Prostate gland (tissue), 2 donors: ENCODE results near the gene CD48. TPM values are rescaled to one million over a fixed set of nuclear protein-coding genes. Genes with fewer than 3 reads are reported as not detected.

Source experiments
- DNase-seq: peaks from one replicate; pipeline ENCODE4 v3.0.0-alpha.2; 2019; ENCODE audit warnings: low spot score
- H3K27ac ChIP-seq, 2 donors: fragments of 200-600 bp; sonication (generic); 2 replicates each; pipeline ENCODE4 v1.5.1; 2017 to 2019
- H3K27me3 ChIP-seq: fragments of 200-600 bp; sonication (generic); replicated peaks from 2 replicates; pipeline ENCODE4 v1.5.1; 2019; ENCODE audit not compliant: insufficient read depth
- H3K36me3 ChIP-seq, 2 donors: fragments of 200-600 bp; sonication (generic); 1 replicate in 1 of 2; 2 replicates in 1 of 2; pipeline versions ENCODE4 v1.5.1 to v1.8.1; 2017 to 2019
- H3K4me1 ChIP-seq: fragments of 200-600 bp; sonication (generic); replicated peaks from 2 replicates; pipeline ENCODE4 v1.5.1; 2019
- H3K4me3 ChIP-seq, 2 donors: fragments of 200-600 bp; sonication (generic); 2 replicates each; pipeline ENCODE4 v1.5.1; 2017 to 2019
- H3K9me3 ChIP-seq: fragments of 200-600 bp; sonication (generic); 2 replicates; pipeline ENCODE4 v1.5.1; 2017
- POLR2A ChIP-seq: fragments of 450-650 bp; IDR thresholded peaks from one replicate; pipeline ENCODE4 v1.6.1; 2016; ENCODE audit warnings: antibody characterized with exemption, mild to moderate bottlenecking
- POLR2AphosphoS5 ChIP-seq: sonication (generic); formaldehyde crosslinking; IDR thresholded peaks from one replicate; pipeline ENCODE4 v1.6.1; 2017; ENCODE audit warnings: antibody characterized with exemption
- WGBS: methylation state at CpG from one replicate; pipeline ENCODE4 v1.1.5; 2018; 5-methylcytosine and 5-hydroxymethylcytosine counted together
- intact Hi-C: fragments of 100-400 bp; cut with DNase I; formaldehyde crosslinking; loops from one replicate; pipeline ENCODE4 v1.14.2; 2022
- total RNA-seq, 2 donors: library from RNA; depleted of rRNA; stranded (reverse); fragments of >200 nt; gene quantifications; one replicate each; pipeline ENCODE4 v1.1.0, GENCODE V29; 2016
- TF ChIP-seq, protein P1 (sequence below), 4 experiments: fragments of 200-600 bp in 2 of 4; fragments of 450-650 bp in 2 of 4; sonication (generic) in 2 of 4; IDR thresholded peaks; 1 replicate in 3 of 4; 2 replicates in 1 of 4; pipeline ENCODE4 v1.5.1; 2016 to 2019; ENCODE audit warnings: antibody characterized with exemption in 4 of 4, mild to moderate bottlenecking in 2 of 4, moderate library complexity in 2 of 4

The CD48 gene
- total RNA-seq, 2 donors from 2014 or later = 3.0 to 4.7 TPM

DNA sequence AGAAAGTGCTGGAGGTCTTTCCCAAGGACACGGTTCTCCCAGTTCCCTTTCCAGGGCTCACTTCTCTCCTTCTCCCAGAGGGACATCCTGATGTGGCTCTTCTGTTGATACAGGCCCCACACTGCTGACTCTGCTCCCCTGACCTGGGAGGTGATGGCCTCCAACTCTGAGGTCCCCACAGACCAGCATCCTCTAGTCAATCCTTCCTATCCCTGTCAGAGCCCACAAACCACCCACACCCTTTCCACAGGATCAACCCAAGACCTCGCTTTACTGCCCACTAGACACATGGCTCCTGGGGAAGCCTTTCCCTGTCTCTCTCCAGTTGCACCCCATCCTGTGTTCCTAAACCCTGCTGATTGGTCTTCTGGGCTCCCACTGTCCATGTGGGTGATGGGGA lies 39.0 kb upstream of the CD48 start:
- WGBS = 92% methylated on average over 2 of the region's 2 CpGs
- TF ChIP-seq POLR2A (no peak), POLR2AphosphoS5 (no peak)
- TF ChIP-seq, protein P1, sequence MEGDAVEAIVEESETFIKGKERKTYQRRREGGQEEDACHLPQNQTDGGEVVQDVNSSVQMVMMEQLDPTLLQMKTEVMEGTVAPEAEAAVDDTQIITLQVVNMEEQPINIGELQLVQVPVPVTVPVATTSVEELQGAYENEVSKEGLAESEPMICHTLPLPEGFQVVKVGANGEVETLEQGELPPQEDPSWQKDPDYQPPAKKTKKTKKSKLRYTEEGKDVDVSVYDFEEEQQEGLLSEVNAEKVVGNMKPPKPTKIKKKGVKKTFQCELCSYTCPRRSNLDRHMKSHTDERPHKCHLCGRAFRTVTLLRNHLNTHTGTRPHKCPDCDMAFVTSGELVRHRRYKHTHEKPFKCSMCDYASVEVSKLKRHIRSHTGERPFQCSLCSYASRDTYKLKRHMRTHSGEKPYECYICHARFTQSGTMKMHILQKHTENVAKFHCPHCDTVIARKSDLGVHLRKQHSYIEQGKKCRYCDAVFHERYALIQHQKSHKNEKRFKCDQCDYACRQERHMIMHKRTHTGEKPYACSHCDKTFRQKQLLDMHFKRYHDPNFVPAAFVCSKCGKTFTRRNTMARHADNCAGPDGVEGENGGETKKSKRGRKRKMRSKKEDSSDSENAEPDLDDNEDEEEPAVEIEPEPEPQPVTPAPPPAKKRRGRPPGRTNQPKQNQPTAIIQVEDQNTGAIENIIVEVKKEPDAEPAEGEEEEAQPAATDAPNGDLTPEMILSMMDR (IDR thresholded peaks at IDR 0.05) = no peak

DNA sequence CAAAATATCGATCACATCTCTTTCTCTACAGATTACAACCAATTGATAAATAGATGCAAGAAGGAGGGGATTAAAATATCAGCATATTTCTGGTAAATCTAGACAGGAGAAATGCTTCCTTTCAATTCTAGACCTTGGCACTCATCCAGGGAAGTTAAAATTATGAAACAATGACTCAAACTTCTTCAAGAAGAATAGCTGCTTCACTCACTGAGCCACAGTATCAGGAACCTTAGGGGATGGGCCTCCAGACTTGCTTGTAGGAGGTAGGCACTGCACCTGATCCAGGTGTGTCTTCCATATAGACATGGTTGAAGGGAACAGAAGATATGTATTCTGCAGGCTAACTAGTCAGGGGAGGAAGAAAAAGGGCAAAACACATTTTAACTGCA lies 37.3 kb upstream of the CD48 start:
- DNase-seq = no peak
- Histone ChIP-seq H3K27me3 (no peaks in the 10 kb centered on the region), H3K27ac (no peak overlapping the region), H3K36me3 (no peaks in the 10 kb centered on the region), H3K4me1 (no peaks in the 10 kb centered on the region), H3K9me3 (no peaks in the 10 kb centered on the region), H3K4me3 (no peak overlapping the region)
- intact Hi-C loops = no loop called here
- WGBS = 100% methylated on average over 1 of the region's 1 CpG
- TF ChIP-seq POLR2AphosphoS5 = no peak

More for the DNA sequence above, 39.0 kb upstream of the CD48 start:
- intact Hi-C loops = no loop called here
- Histone ChIP-seq H3K9me3 (no peaks in the 10 kb centered on the region), H3K27me3 (no peaks in the 10 kb centered on the region), H3K36me3 (no peaks in the 10 kb centered on the region), H3K27ac (no peak overlapping the region), H3K4me3 (no peak overlapping the region), H3K4me1 (no peaks in the 10 kb centered on the region)
- DNase-seq = no peak

DNA sequence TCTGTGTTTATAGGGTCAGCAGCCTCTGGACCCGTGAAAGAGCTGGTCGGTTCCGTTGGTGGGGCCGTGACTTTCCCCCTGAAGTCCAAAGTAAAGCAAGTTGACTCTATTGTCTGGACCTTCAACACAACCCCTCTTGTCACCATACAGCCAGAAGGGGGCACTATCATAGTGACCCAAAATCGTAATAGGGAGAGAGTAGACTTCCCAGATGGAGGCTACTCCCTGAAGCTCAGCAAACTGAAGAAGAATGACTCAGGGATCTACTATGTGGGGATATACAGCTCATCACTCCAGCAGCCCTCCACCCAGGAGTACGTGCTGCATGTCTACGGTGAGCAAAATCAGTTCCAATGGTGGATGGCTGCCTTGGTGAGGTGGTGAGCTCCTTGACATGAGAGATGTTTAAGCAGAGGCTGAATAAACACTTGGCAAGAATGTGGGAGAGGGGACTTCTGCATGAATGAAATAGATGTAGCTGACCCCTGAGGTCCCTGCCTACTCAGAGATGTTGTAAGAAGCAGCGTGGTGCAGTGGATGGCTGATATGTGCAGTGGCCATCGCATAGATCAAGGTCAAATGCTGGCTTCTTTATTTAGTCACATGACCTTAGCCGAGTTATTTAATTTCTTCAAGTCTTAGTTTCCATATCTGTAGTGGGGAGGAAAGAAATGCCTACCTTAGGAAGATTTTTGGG lies 36.7 kb upstream of the CD48 start:
- Histone ChIP-seq H3K27ac (no peak overlapping the region), H3K4me1 (no peaks in the 10 kb centered on the region), H3K9me3 (no peaks in the 10 kb centered on the region), H3K4me3 (no peak overlapping the region), H3K36me3 (no peaks in the 10 kb centered on the region), H3K27me3 (no peaks in the 10 kb centered on the region)
- DNase-seq = no peak
- TF ChIP-seq POLR2A (no peak), POLR2AphosphoS5 (no peak)
- TF ChIP-seq, protein P1 (IDR thresholded peaks at IDR 0.05) = no peak
- intact Hi-C loops = no loop called here
- 87% methylated on average over 10 of the region's 10 CpGs for WGBS

DNA sequence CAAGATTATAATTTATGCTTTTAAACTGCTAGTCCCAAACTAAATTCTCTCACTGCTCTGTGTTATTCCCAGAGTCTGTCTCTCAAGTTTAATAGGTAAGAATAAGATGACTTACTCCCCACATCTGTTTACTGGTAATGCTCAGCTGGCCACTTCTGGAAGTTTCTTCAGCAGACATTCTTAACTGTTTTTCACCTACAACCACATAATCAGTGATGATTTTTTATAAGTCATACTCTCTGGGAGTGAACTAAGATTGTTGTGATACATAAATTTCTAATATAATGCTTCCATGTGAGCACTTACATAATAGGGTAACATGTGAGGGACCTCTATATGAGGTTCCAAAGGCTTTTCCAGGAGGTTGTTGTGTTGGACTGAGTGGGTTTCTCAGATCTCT lies 36.1 kb upstream of the CD48 start:
- Histone ChIP-seq H3K36me3 (no peaks in the 10 kb centered on the region), H3K4me1 (no peaks in the 10 kb centered on the region), H3K27ac (no peak overlapping the region), H3K4me3 (no peak overlapping the region), H3K9me3 (no peaks in the 10 kb centered on the region), H3K27me3 (no peaks in the 10 kb centered on the region)
- no peak for DNase-seq
- TF ChIP-seq POLR2AphosphoS5 = no peak
- no peak for TF ChIP-seq POLR2A
- TF ChIP-seq, protein P1 (IDR thresholded peaks at IDR 0.05) = no peak
- intact Hi-C loops = no loop called here

DNA sequence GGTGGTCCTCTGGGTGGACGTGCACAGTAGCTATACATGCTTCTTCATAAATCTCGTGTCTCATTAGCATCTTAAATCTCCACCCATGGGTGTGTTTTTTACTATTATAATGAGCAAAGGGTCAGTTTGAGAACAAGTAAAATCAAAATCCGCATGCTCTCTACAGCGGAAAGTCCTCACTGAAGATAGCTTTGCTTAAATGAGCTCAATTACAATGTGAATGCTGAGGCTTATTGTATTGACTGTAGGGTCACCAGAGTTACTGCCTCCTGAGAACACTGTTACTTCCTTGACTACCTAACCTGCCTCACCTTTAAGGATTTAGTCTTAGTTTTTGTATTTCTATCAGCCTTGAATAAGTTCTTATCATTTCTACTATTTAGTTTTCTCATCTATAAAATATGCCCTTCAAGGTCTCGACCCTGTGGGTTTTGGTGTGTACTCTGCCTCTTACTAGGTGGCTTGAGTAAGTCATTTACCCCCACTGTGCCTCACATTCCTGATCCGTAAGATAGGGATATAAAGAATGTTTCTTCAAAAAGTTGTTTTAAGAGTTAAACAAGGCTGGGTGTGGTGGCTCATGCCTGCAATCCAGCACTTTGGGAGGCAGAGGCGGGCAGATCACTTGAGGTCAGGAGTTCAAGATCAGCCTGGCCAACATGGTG lies 35.3 kb upstream of the CD48 start:
- Histone ChIP-seq H3K27me3 (no peaks in the 10 kb centered on the region), H3K4me1 (no peaks in the 10 kb centered on the region), H3K4me3 (no peak overlapping the region), H3K27ac (no peak overlapping the region), H3K36me3 (no peaks in the 10 kb centered on the region), H3K9me3 (no peaks in the 10 kb centered on the region)
- TF ChIP-seq POLR2A = no peak
- intact Hi-C loops = no loop called here
- DNase-seq = no peak
- WGBS = 79% methylated on average over 7 of the region's 7 CpGs

DNA sequence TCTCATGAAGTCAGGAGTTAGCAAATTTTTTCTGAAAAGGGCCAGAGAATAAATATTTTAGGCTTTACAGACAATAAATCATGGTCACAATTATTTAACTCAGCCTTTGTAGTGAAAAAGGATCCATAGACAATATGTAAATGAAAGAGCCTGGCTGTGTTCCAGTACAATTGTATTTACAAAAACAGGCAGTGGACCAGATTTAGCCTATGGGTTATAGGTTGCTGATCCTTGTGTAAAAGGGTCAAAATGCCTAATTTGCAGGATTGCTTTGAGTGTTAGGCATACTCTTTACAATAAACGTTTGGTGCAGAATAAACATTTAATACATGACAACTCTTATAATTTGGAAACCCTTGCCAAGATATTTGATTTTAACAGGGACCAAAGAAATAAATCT lies 33.9 kb upstream of the CD48 start:
- H3K27ac ChIP-seq = no peak overlapping the region
- H3K9me3 ChIP-seq = no peaks in the 10 kb centered on the region
- no peak for DNase-seq
- H3K36me3 ChIP-seq = no peaks in the 10 kb centered on the region
- no peak overlapping the region for H3K4me3 ChIP-seq
- H3K4me1 ChIP-seq = no peaks in the 10 kb centered on the region
- TF ChIP-seq POLR2AphosphoS5 (no peak), POLR2A (no peak)
- TF ChIP-seq, protein P1 (IDR thresholded peaks at IDR 0.05) = no peak
- 29% methylated on average over 1 of the region's 1 CpG for WGBS
- H3K27me3 ChIP-seq = no peaks in the 10 kb centered on the region
- intact Hi-C loops = no loop called here
